ENCODE measurements around the gene RMC1. TPM values are rescaled to one million over a fixed set of nuclear protein-coding genes. Genes with fewer than 3 reads are reported as not detected.

Gene RMC1
- total and polyA plus RNA-seq, 12 donors, result 12.4 to 29.6 (median 15.7) TPM

GRCh38 chr18:23570912-23571504 is 67.7 kb downstream of the RMC1 start:
- H3K4me3 ChIP-seq, result no peak overlapping the region
- ATAC-seq, result no peak
- WGBS, 2 donors, result 83 to 99% methylated on average over 3 of the region's 3 CpGs
- H3K9me3 ChIP-seq, result no peaks in the 10 kb centered on the region
- intact Hi-C loops (cut with DNase I), result no loop called here
- peaks cover 0 to 41% (median 30%) of the 10 kb centered on the region in 9 donors for H3K4me1 ChIP-seq
- no peak for TF ChIP-seq CTCF (IDR thresholded peaks at IDR 0.05)
- no peak for DNase-seq
- H3K27ac ChIP-seq, result no peak overlapping the region
- H3K27me3 ChIP-seq, result no peaks in the 10 kb centered on the region
- peaks cover 0 to 87% (median 25%) of the 10 kb centered on the region in 9 donors for H3K36me3 ChIP-seq

GRCh38 chr18:23572012-23572411 is 68.7 kb downstream of the RMC1 start:
- Histone ChIP-seq H3K4me1 (peaks cover 0 to 41% (median 30%) of the 10 kb centered on the region in 9 donors), H3K4me3 (no peak overlapping the region), H3K27ac (peak overlapping the region in 2 of 10 donors; percentile 29 to 42), H3K27me3 (no peaks in the 10 kb centered on the region), H3K9me3 (no peaks in the 10 kb centered on the region), H3K36me3 (peaks cover 0 to 82% (median 17%) of the 10 kb centered on the region in 9 donors)
- ATAC-seq (no peak), DNase-seq (no peak)
- no peak for TF ChIP-seq CTCF (IDR thresholded peaks at IDR 0.05)
- 50 to 62% methylated on average over 2 of the region's 2 CpGs for WGBS, 2 donors
- intact Hi-C loops (cut with DNase I), result no loop called here

- WGBS, 2 donors, result 61 to 63% methylated on average over 5 of the region's 5 CpGs
- H3K27ac ChIP-seq, result peak overlapping the region in 4 of 10 donors; percentile 25 to 85 (median 36)
- DNase-seq (no peak), ATAC-seq (peak in 3 of 8 donors; percentile 34 to 44 (median 34))
- intact Hi-C loops (cut with DNase I), result no loop called here
- peaks cover 0 to 77% (median 15%) of the 10 kb centered on the region in 9 donors for H3K36me3 ChIP-seq
- no peak for TF ChIP-seq CTCF (IDR thresholded peaks at IDR 0.05)
- H3K27me3 ChIP-seq, result no peaks in the 10 kb centered on the region
- H3K4me3 ChIP-seq, result no peak overlapping the region
- H3K9me3 ChIP-seq, result no peaks in the 10 kb centered on the region
- peaks cover 0 to 41% (median 30%) of the 10 kb centered on the region in 9 donors for H3K4me1 ChIP-seq
Observed at GRCh38 chr18:23572570-23572969, 69.3 kb downstream of the RMC1 start.

- no peak for TF ChIP-seq CTCF (IDR thresholded peaks at IDR 0.05)
Observed at GRCh38 chr18:23573020-23573419, 69.7 kb downstream of the RMC1 start.

More at GRCh38 chr18:23573020-23573419, 69.7 kb downstream of the RMC1 start:
- Histone ChIP-seq H3K27me3 (no peaks in the 10 kb centered on the region), H3K9me3 (no peaks in the 10 kb centered on the region), H3K27ac (peak overlapping the region in 4 of 10 donors; percentile 25 to 85 (median 36)), H3K36me3 (peaks cover 0 to 72% (median 15%) of the 10 kb centered on the region in 9 donors), H3K4me1 (peaks cover 0 to 41% (median 30%) of the 10 kb centered on the region in 9 donors), H3K4me3 (no peak overlapping the region)
- WGBS, 2 donors, result 60 to 65% methylated on average over 4 of the region's 4 CpGs
- no peak for DNase-seq
- peak in 5 of 8 donors; percentile 28 to 63 (median 51) for ATAC-seq
- intact Hi-C loops (cut with DNase I), result no loop called here

Measured in heart right ventricle (tissue), 16 donors.